ENCODE data around the gene STARD3. TPM values are rescaled to one million over a fixed set of nuclear protein-coding genes. Genes with fewer than 3 reads are reported as not detected.
"Not testable (repeated sequence)": the region's sequence is repeated elsewhere in the genome, so short reads cannot be mapped to it uniquely, and the experiment has no call there.

STARD3 gene
- total RNA-seq, 1 donor from 2014 or later, result 25.4 TPM

DNA sequence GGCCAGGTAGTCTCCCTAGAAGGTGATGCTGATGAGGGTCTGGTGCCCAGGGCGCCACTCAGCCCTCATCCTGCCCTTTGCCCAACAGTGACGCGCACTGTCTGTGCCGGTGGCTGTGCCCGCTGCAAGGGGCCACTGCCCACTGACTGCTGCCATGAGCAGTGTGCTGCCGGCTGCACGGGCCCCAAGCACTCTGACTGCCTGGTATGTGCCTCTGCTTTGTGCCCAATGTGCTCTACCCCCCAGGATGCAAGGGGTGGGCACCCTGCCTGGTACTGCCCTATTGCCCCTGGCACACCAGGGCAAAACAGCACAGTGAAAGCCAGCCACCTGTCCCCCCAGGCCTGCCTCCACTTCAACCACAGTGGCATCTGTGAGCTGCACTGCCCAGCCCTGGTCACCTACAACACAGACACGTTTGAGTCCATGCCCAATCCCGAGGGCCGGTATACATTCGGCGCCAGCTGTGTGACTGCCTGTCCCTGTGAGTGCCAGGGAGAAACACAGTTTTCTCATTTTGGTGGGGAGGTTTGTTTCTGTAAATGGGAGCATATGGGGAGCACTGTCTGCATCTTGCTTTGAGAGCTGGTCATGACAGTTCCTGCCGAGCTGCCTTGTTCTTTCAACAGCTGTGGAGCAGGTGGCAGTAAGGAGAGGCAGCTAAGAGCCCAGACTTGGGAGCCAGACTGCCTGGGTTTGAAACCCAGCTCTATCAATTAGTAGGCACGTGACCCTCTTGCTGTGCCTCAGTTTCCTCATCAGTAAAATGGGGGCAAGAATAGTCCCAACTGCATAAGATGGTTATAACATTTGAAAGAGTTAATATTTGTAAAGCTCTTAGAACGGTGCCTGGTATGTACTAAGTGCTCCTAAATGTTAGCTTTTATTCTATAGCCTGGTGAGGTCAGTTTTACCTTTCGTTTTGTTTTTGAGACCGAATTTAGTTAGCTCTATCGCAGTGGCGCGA lies 73.3 kb downstream of the STARD3 start:
- DNase-seq (ENCODE audit: low read depth, low spot score), result no peak

DNA sequence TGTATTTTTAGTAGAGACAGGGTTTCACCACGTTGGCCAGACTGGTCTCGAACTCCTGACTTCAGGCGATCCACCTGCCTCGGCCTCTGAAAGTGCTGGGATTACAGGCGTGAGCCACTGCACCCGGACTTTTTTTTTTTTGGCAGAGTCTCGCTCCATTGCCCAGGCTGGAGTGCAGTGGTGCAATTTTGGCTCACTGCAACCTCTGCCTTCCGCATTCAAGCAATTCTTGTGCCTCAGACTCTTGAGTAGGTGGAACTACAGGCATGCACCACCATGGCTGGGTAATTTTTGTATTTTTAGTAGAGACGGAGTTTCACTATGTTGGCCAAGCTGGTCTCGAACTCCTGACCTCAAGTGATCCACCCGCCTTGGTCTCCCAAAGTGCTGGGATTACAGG lies 74.1 kb downstream of the STARD3 start:
- DNase-seq (ENCODE audit: low read depth, low spot score), result not testable (repeated sequence)

DNA sequence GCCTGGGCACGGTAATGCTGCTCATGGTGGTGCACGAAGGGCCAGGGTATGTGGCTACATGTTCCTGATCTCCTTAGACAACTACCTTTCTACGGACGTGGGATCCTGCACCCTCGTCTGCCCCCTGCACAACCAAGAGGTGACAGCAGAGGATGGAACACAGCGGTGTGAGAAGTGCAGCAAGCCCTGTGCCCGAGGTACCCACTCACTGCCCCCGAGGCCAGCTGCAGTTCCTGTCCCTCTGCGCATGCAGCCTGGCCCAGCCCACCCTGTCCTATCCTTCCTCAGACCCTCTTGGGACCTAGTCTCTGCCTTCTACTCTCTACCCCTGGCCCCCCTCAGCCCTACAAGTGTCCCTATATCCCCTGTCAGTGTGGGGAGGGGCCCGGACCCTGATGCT lies 74.9 kb downstream of the STARD3 start:
- no peak for DNase-seq (ENCODE audit: low read depth, low spot score)

Other genes starting within 250 kb of the STARD3 start
- 7.2 and 13.5 TPM in 2 replicates for gene FBXL20, start 235.5 kb upstream of the STARD3 start, total RNA-seq
- 23.9 and 33.9 TPM in 2 replicates for gene MED1, start 185.9 kb upstream of the STARD3 start, total RNA-seq
- gene CDK12, start 175.7 kb upstream of the STARD3 start, total RNA-seq, result 22.2 and 27.5 TPM in 2 replicates
- not detected in 2 replicates for gene NEUROD2, start 29.2 kb upstream of the STARD3 start, total RNA-seq
- not detected in 2 replicates for gene PPP1R1B, start 10.2 kb upstream of the STARD3 start, total RNA-seq
- 0.07 and 0.18 TPM in 2 replicates for gene TCAP, start 28.2 kb downstream of the STARD3 start, total RNA-seq
- gene PNMT, start 31.3 kb downstream of the STARD3 start, total RNA-seq, result not detected in 2 replicates
- gene PGAP3, start 50.9 kb downstream of the STARD3 start, total RNA-seq, result 3.5 and 4.2 TPM in 2 replicates
- 17.9 and 21.2 TPM in 2 replicates for gene ERBB2, start 62.9 kb downstream of the STARD3 start, total RNA-seq
- 12.5 and 16.7 TPM in 2 replicates for gene MIEN1, start 93.4 kb downstream of the STARD3 start, total RNA-seq
- gene GRB7, start 100.8 kb downstream of the STARD3 start, total RNA-seq, result 0.04 TPM in 1 of 2 replicates, not detected in the other
- not detected in 2 replicates for gene IKZF3, start 227.2 kb downstream of the STARD3 start, total RNA-seq
- gene ZPBP2, start 231.1 kb downstream of the STARD3 start, total RNA-seq, result not detected in 2 replicates

Measured in pulmonary artery endothelial cell (primary cell).